Esophagus squamous epithelium (tissue), 5 donors: ENCODE data around the gene COL5A2. TPM values are rescaled to one million over a fixed set of nuclear protein-coding genes. Genes with fewer than 3 reads are reported as not detected.

ENCODE experiments used
- DNase-seq: peaks from one replicate; lab custom pipeline; 2025; lab: John Stamatoyannopoulos, UW
- H3K27ac ChIP-seq, 4 donors: fragments of 200-600 bp; sonication (generic); one replicate each; pipeline ENCODE4 v1.5.1; 2016 to 2019; ENCODE audit warnings: mild to moderate bottlenecking in 1 of 4
- H3K27me3 ChIP-seq, 4 donors: fragments of 200-600 bp; sonication (generic); 1 replicate in 3 of 4; 2 replicates in 1 of 4; pipeline versions ENCODE4 v1.5.1 to v1.6.0; 2017 to 2021; ENCODE audit warnings: antibody characterized with exemption in 1 of 4
- H3K36me3 ChIP-seq, 3 donors: fragments of 200-600 bp; sonication (generic); one replicate each; pipeline ENCODE4 v1.5.1; 2016 to 2019
- H3K4me1 ChIP-seq, 3 donors: fragments of 200-600 bp; sonication (generic); one replicate each; pipeline ENCODE4 v1.5.1; 2017 to 2019
- H3K4me3 ChIP-seq, 4 donors: fragments of 200-600 bp; sonication (generic); 1 replicate in 3 of 4; 2 replicates in 1 of 4; pipeline ENCODE4 v1.5.1; 2016 to 2019; ENCODE audit warnings: mild to moderate bottlenecking in 2 of 4, moderate library complexity in 1 of 4
- H3K9me3 ChIP-seq, 3 donors: fragments of 200-600 bp; sonication (generic); one replicate each; pipeline ENCODE4 v1.5.1; 2016 to 2019
- POLR2A ChIP-seq, 4 donors: fragments of 450-650 bp; IDR thresholded peaks; one replicate each; pipeline ENCODE4 v1.6.1; 2017; ENCODE audit warnings: antibody characterized with exemption in 4 of 4, mild to moderate bottlenecking in 4 of 4, moderate library complexity in 3 of 4
- WGBS, 2 donors: methylation state at CpG; one replicate each; pipeline ENCODE4 v1.1.5; 2018; 5-methylcytosine and 5-hydroxymethylcytosine counted together
- intact Hi-C: fragments of 100-400 bp; cut with DNase I; formaldehyde crosslinking; loops from one replicate; pipeline ENCODE4 v1.15.0; 2022
- total RNA-seq, 4 donors: library from RNA; depleted of rRNA; stranded (reverse); fragments of >200 nt; gene quantifications; one replicate each; pipeline ENCODE4 v1.1.0, GENCODE V29; 2016
- TF ChIP-seq, protein P1 (sequence below), 6 experiments: fragments of 450-650 bp in 4 of 6; fragments of 200-600 bp in 2 of 6; sonication (generic) in 2 of 6; IDR thresholded peaks; one replicate each; pipeline ENCODE4 v1.5.1; 2016 to 2019; ENCODE audit warnings: antibody characterized with exemption in 6 of 6, mild to moderate bottlenecking in 4 of 6, moderate library complexity in 4 of 6
- donor health status: DM: yes; HTN: yes; CAD: no.

COL5A2 gene
- total RNA-seq, 4 donors from 2014 or later, result 5.6 to 34.3 (median 13.4) TPM

- intact Hi-C loops, result no loop called here
- Histone ChIP-seq H3K9me3 (no peaks in the 10 kb centered on the region), H3K27ac (no peak overlapping the region), H3K4me1 (peaks cover 0 to 4% (median 0%) of the 10 kb centered on the region in 3 donors), H3K36me3 (no peaks in the 10 kb centered on the region), H3K4me3 (no peak overlapping the region), H3K27me3 (no peaks in the 10 kb centered on the region)
- DNase-seq, result no peak
- TF ChIP-seq POLR2A (IDR thresholded peaks at IDR 0.05), result no peak
- TF ChIP-seq, protein P1, sequence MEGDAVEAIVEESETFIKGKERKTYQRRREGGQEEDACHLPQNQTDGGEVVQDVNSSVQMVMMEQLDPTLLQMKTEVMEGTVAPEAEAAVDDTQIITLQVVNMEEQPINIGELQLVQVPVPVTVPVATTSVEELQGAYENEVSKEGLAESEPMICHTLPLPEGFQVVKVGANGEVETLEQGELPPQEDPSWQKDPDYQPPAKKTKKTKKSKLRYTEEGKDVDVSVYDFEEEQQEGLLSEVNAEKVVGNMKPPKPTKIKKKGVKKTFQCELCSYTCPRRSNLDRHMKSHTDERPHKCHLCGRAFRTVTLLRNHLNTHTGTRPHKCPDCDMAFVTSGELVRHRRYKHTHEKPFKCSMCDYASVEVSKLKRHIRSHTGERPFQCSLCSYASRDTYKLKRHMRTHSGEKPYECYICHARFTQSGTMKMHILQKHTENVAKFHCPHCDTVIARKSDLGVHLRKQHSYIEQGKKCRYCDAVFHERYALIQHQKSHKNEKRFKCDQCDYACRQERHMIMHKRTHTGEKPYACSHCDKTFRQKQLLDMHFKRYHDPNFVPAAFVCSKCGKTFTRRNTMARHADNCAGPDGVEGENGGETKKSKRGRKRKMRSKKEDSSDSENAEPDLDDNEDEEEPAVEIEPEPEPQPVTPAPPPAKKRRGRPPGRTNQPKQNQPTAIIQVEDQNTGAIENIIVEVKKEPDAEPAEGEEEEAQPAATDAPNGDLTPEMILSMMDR (IDR thresholded peaks at IDR 0.05), result no peak
- 21 to 33% methylated on average over 2 of the region's 2 CpGs for WGBS, 2 donors
These were observed 74.6 kb downstream of the COL5A2 start for GRCh38 chr2:189104934-189105333.

DNA sequence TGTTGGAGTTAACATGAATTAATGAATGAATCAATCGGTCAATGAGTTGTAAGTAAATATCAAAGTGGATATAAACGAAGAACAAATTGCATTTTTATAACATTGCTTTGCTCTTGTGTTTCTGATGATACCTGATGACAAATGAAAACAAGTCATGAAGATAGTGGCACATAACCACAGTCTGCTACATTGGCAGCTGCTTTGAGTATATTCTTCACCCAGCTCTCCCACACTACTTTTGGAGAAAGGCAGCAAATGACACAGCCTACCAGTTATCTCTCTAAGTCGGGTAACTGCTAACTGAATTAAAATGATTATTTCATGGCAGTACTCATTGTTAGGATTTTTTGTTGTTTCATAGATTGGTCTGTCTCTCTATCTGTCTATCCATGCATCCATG is 76.8 kb downstream of the COL5A2 start:
- TF ChIP-seq, protein P1 (IDR thresholded peaks at IDR 0.05), result no peak

GRCh38 chr2:189097934-189098333 is 81.6 kb downstream of the COL5A2 start:
- Histone ChIP-seq H3K27me3 (no peaks in the 10 kb centered on the region), H3K4me1 (peaks cover 0 to 2% (median 0%) of the 10 kb centered on the region in 3 donors), H3K9me3 (no peaks in the 10 kb centered on the region), H3K27ac (no peak overlapping the region), H3K4me3 (no peak overlapping the region), H3K36me3 (no peaks in the 10 kb centered on the region)
- TF ChIP-seq, protein P1 (IDR thresholded peaks at IDR 0.05), result no peak
- TF ChIP-seq POLR2A (IDR thresholded peaks at IDR 0.05), result no peak
- no peak for DNase-seq
- 19 to 29% methylated on average over 1 of the region's 1 CpG for WGBS, 2 donors
- intact Hi-C loops, result loop anchor here (10.0 kb wide), 1 partner anchor 317 kb away; no protein-coding TSS in a partner anchor

More for the DNA sequence above, 76.8 kb downstream of the COL5A2 start:
- intact Hi-C loops, result no loop called here
- DNase-seq, result no peak
- H3K27me3 ChIP-seq, result no peaks in the 10 kb centered on the region
- H3K4me3 ChIP-seq, result no peak overlapping the region
- peaks cover 0 to 4% (median 0%) of the 10 kb centered on the region in 3 donors for H3K4me1 ChIP-seq
- WGBS, 2 donors, result 80 to 91% methylated on average over 3 of the region's 3 CpGs
- H3K36me3 ChIP-seq, result no peaks in the 10 kb centered on the region
- H3K9me3 ChIP-seq, result no peaks in the 10 kb centered on the region
- no peak overlapping the region for H3K27ac ChIP-seq

- no peak overlapping the region for H3K4me3 ChIP-seq
- H3K36me3 ChIP-seq, result peaks cover 0 to 3% (median 0%) of the 10 kb centered on the region in 3 donors
- TF ChIP-seq, protein P1 (IDR thresholded peaks at IDR 0.05), result no peak
- no peak for TF ChIP-seq POLR2A (IDR thresholded peaks at IDR 0.05)
- H3K27me3 ChIP-seq, result no peaks in the 10 kb centered on the region
- WGBS, 2 donors, result 61 to 78% methylated on average over 4 of the region's 4 CpGs
- no peak overlapping the region for H3K27ac ChIP-seq
- no peak for DNase-seq
- H3K4me1 ChIP-seq, result peaks cover 0 to 7% (median 5%) of the 10 kb centered on the region in 3 donors
- intact Hi-C loops, result loop anchor here (10.0 kb wide), 1 partner anchor 318 kb away; no protein-coding TSS in a partner anchor
- H3K9me3 ChIP-seq, result no peaks in the 10 kb centered on the region
These were observed 82.7 kb downstream of the COL5A2 start for GRCh38 chr2:189096769-189097447.

GRCh38 chr2:189095101-189095500 is 84.5 kb downstream of the COL5A2 start:
- no peak for TF ChIP-seq POLR2A (IDR thresholded peaks at IDR 0.05)
- TF ChIP-seq, protein P1 (IDR thresholded peaks at IDR 0.05), result no peak
- Histone ChIP-seq H3K4me3 (no peak overlapping the region), H3K9me3 (no peaks in the 10 kb centered on the region), H3K27ac (peak overlapping the region in 1 of 4 donors; percentile 49), H3K36me3 (peaks cover 0 to 6% (median 0%) of the 10 kb centered on the region in 3 donors), H3K4me1 (peaks cover 0 to 7% (median 5%) of the 10 kb centered on the region in 3 donors), H3K27me3 (no peaks in the 10 kb centered on the region)
- intact Hi-C loops, result loop anchor here (10.0 kb wide), 1 partner anchor 320 kb away; no protein-coding TSS in a partner anchor
- DNase-seq, result no peak
- WGBS, 2 donors, result 66 to 79% methylated on average over 3 of the region's 3 CpGs
